GM12874 (cell line): Measurements from ENCODE around the gene PLXNA2.

ENCODE experiments used
- CTCF ChIP-seq: IDR thresholded peaks from 2 replicates; pipeline ENCODE4 v1.5.1; 2011; ENCODE audit warnings: low read depth, mild to moderate bottlenecking, control low read depth, low read length, moderate library complexity; ENCODE audit not compliant: insufficient read depth

PLXNA2 gene

DNA sequence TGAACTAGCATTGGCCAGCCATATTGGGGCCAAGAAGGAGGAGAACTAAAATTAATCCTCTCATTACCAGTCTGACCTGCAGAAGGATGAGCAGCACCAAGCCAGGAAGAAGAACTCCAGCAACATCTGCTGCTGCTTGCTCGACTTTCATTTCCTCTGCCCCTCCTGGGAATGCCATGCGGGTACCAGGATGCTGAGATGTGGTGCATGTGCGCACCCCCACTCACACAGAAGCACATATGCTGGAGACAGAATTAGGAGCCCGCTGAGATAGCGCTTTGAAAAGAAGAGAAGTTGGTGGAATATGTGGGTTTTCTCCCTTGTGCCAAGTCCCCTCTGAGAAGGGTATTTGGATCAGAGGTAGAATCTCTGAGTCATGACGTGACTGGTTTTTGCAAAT lies 70.4 kb downstream of the PLXNA2 start:
- TF ChIP-seq CTCF: no peak

GRCh38 chr1:208172423-208173145 lies 71.6 kb downstream of the PLXNA2 start:
- no peak for TF ChIP-seq CTCF

DNA sequence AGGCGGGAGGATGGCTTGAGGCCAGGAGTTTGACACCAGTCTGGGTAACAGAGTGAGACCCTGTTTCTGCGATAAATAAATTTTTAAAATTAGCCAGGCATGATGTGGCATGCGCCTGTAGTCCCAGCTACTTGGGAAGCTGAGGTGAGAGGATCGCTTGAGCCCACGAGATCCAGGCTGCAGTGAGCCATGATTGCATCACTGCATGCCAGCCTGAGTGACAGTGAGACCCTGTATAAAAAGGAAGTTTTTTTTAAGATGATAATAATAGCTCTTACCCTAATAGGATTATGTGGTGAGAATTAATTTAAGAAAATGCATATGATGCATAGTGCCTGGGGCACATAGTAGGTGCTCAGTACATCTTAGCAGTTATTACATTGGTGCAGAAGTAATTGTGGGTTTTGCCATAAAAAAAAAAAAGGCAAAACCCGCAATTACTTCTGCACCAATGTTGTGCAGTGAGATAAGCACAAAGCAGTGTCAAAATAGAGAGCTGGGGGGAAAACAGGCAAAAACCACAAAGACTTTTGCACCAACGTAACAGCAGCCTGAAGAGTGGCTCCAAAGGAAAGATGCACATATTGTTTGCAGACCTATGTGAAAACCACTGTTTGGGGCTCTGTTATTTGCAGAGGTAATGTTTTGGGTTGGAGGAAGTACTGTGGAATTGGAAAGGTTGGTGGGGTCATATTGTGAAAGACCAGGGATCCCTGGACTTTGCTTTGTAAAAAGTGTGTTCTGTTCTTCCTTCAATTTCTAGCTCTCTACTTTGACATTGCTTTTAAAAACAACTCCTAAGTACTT lies 72.4 kb downstream of the PLXNA2 start:
- no peak for TF ChIP-seq CTCF

DNA sequence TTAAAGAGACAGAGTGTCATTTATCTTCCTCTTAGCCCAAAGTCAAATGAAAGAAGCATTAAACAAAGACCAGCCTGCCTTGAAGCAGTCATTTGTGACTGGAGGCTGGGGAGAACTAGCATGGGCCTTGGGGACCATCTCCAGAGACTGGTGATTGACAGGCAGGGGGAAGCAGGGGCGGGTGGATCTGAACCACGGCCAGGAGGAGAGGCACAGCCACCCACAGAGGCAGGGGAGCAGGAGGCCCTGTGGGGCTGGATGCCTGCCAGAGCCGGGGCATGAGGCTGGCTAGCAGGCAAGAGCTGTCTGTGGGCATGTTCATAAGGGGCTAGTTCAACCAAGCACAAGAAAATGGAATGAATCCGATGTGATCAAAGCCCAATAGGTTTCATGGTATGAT lies 73.9 kb downstream of the PLXNA2 start:
- TF ChIP-seq CTCF: no peak

GRCh38 chr1:208169081-208169879 lies 74.9 kb downstream of the PLXNA2 start:
- no peak for TF ChIP-seq CTCF

DNA sequence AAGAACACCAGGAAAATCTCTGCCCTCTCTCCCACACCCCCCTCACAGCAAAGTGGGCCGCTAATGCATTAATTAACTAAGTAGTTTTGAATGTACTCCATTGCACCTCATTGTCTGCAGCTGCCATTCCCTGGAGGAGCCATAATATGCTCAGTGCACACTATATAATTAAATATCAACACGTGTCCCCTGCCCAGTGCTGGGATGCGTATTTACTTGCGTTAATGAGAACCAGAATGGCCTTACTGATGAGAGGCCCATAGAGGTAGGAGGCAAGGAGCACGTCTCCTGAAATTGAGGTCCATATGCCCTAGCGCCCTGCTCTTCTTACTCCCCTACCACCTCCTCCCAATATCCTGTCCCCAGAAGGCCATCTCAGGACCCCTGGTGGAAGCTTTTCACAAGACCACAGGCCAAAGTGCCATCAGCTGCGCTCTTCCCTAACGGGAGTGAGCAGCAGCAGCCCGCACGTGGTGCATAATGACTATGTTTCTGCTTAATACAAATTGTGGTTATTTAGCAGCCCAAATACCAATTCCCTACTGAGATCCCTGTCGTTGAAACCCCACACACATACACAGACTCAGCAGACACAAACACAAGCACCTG lies 76.8 kb downstream of the PLXNA2 start:
- TF ChIP-seq CTCF: no peak
